Glomerular visceral epithelial cell (primary cell): ENCODE data around the gene PCCA.
"Not testable (repeated sequence)": the region's sequence is repeated elsewhere in the genome, so short reads cannot be mapped to it uniquely, and the experiment has no call there.

Source experiments
- DNase-seq: peaks from one replicate; pipeline ENCODE4 v3.0.0-alpha.2; 2016; ENCODE audit errors: extremely low spot score

Gene PCCA

GRCh38 chr13:100244431-100244830 lies 155.5 kb downstream of the PCCA start:
- DNase-seq, result no peak

GRCh38 chr13:100245104-100245503 lies 156.2 kb downstream of the PCCA start:
- DNase-seq, result no peak

GRCh38 chr13:100247937-100248336 lies 159.0 kb downstream of the PCCA start:
- no peak for DNase-seq

- DNase-seq, result no peak
Measured at GRCh38 chr13:100254002-100254401, 165.1 kb downstream of the PCCA start.

- DNase-seq, result no peak
Measured at GRCh38 chr13:100262404-100262803, 173.5 kb downstream of the PCCA start.

- no peak for DNase-seq
Measured at GRCh38 chr13:100266026-100266425, 177.1 kb downstream of the PCCA start.

GRCh38 chr13:100269837-100270236 lies 180.9 kb downstream of the PCCA start:
- DNase-seq, result peak; percentile 23

GRCh38 chr13:100273138-100273537 lies 184.2 kb downstream of the PCCA start:
- DNase-seq, result no peak

- no peak for DNase-seq
Measured at GRCh38 chr13:100273552-100273951, 184.7 kb downstream of the PCCA start.

- peak; percentile 90 for DNase-seq
Measured at GRCh38 chr13:100274942-100275506, 186.1 kb downstream of the PCCA start.

GRCh38 chr13:100275746-100276145 lies 186.9 kb downstream of the PCCA start:
- no peak for DNase-seq

GRCh38 chr13:100280681-100281080 lies 191.8 kb downstream of the PCCA start:
- DNase-seq, result no peak

- not testable (repeated sequence) for DNase-seq
Measured at GRCh38 chr13:100282306-100282705, 193.4 kb downstream of the PCCA start.

GRCh38 chr13:100290165-100290801 lies 201.4 kb downstream of the PCCA start:
- DNase-seq, result no peak

GRCh38 chr13:100291624-100292023 lies 202.7 kb downstream of the PCCA start:
- DNase-seq, result no peak

- no peak for DNase-seq
Measured at GRCh38 chr13:100297413-100297812, 208.5 kb downstream of the PCCA start.

GRCh38 chr13:100298116-100298681 lies 209.3 kb downstream of the PCCA start:
- no peak for DNase-seq

GRCh38 chr13:100298691-100299090 lies 209.8 kb downstream of the PCCA start:
- no peak for DNase-seq

GRCh38 chr13:100300243-100300642 lies 211.3 kb downstream of the PCCA start:
- no peak for DNase-seq

GRCh38 chr13:100300708-100301107 lies 211.8 kb downstream of the PCCA start:
- DNase-seq, result no peak

GRCh38 chr13:100301418-100301817 lies 212.5 kb downstream of the PCCA start:
- DNase-seq, result peak; percentile 8

- no peak for DNase-seq
Measured at GRCh38 chr13:100302391-100302790, 213.5 kb downstream of the PCCA start.

- DNase-seq, result no peak
Measured at GRCh38 chr13:100304229-100304628, 215.3 kb downstream of the PCCA start.

- no peak for DNase-seq
Measured at GRCh38 chr13:100305398-100305797, 216.5 kb downstream of the PCCA start.
